ENCODE measurements around the gene NME9.

Gene NME9

GRCh38 chr3:138344754-138345153, 15.1 kb upstream of the NME9 start:
- TF ChIP-seq, protein P1, sequence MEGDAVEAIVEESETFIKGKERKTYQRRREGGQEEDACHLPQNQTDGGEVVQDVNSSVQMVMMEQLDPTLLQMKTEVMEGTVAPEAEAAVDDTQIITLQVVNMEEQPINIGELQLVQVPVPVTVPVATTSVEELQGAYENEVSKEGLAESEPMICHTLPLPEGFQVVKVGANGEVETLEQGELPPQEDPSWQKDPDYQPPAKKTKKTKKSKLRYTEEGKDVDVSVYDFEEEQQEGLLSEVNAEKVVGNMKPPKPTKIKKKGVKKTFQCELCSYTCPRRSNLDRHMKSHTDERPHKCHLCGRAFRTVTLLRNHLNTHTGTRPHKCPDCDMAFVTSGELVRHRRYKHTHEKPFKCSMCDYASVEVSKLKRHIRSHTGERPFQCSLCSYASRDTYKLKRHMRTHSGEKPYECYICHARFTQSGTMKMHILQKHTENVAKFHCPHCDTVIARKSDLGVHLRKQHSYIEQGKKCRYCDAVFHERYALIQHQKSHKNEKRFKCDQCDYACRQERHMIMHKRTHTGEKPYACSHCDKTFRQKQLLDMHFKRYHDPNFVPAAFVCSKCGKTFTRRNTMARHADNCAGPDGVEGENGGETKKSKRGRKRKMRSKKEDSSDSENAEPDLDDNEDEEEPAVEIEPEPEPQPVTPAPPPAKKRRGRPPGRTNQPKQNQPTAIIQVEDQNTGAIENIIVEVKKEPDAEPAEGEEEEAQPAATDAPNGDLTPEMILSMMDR (IDR thresholded peaks at IDR 0.05; ENCODE audit: low read depth, low read length) = no peak
- no peak for DNase-seq (ENCODE audit: extremely low read depth, low read depth)

GRCh38 chr3:138340511-138340910, 10.9 kb upstream of the NME9 start:
- TF ChIP-seq, protein P1 (IDR thresholded peaks at IDR 0.05; ENCODE audit: low read depth, low read length) = no peak
- DNase-seq (ENCODE audit: extremely low read depth, low read depth) = no peak

DNA sequence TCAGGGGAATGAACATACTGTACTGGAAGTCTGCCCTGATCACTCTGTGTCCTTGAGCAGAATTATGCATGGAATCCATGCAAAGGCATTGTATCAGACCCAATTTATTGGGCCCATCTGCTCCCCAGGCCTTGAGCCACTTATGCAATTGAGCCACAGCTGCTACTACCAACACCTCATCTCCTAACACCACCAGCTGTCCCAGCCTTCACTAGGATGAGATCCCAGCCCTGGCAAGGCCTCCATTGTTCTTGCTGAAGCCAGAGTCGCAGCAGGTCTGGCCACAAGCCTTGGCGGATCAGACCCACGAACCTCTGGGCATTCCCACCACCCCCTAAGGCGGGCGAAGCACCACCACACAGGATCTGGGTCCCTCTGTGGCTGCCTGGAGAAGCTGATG, 9.2 kb upstream of the NME9 start:
- TF ChIP-seq, protein P1 (IDR thresholded peaks at IDR 0.05; ENCODE audit: low read depth, low read length) = no peak
- no peak for DNase-seq (ENCODE audit: extremely low read depth, low read depth)

GRCh38 chr3:138338244-138338643, 8.6 kb upstream of the NME9 start:
- TF ChIP-seq, protein P1 (IDR thresholded peaks at IDR 0.05; ENCODE audit: low read depth, low read length) = no peak
- DNase-seq (ENCODE audit: extremely low read depth, low read depth) = no peak

DNA sequence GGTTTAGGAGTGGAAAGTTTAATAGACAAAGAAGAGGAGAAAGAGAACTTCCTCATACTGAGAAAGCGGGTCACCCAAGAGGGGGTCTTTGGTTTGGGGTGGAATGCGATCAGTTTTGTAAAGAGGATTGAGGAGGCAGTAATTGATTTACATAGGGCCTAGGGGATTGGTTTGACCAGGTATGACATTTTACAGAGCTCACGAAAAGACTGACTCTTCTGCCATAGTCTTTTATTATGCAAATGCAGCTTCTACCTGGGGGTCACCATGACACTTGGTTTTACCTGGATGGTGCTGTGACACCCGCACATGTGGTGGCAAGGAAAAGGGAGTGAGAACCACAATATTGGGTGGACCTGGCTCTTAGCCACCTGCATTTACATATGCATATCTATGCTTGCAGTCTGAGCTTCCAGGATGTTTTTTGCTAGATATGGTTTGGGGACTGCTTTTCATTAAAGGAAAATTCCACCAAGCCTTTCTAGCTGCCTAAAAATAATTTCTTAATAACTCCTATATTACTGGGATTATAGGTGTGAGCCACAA, 6.9 kb upstream of the NME9 start:
- TF ChIP-seq, protein P1 (IDR thresholded peaks at IDR 0.05; ENCODE audit: low read depth, low read length) = no peak
- DNase-seq (ENCODE audit: extremely low read depth, low read depth) = no peak

- DNase-seq (ENCODE audit: extremely low read depth, low read depth) = no peak
- TF ChIP-seq, protein P1 (IDR thresholded peaks at IDR 0.05; ENCODE audit: low read depth, low read length) = no peak
Measured at GRCh38 chr3:138334608-138335007, 5.0 kb upstream of the NME9 start.

GRCh38 chr3:138332472-138333073, 2.9 kb upstream of the NME9 start:
- no peak for DNase-seq (ENCODE audit: extremely low read depth, low read depth)
- TF ChIP-seq, protein P1 (IDR thresholded peaks at IDR 0.05; ENCODE audit: low read depth, low read length) = peak; percentile 65

Measured in AG09319 (cell line).